Cortex of kidney (tissue), 1 donor: ENCODE measurements around the gene KIAA1210.

Source experiments
- DNase-seq: peaks from one replicate; lab custom pipeline; 2025; lab: John Stamatoyannopoulos, UW

Gene KIAA1210

DNA sequence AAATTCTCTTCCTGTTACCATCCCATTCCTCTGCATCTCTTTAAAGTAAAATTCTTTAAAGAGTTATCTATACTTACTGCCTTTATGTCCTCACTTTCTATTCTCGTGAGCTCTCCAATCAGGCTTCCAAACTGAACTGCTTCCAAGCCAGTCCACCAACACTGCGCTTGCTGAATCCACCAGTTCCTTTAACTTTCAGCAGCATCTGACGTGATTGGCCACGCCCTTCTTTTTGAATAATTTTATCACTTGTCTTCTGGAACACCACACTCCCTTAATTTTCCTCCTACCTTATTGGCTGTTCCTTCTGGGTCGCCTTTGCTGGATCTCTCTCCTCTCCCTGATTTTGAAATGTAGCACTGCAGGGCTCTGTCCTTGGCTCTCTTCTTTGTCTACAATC lies at the start of gene KIAA1210:
Gene KIAA1210, minus strand, starts transcription at position 163 of the 400 bp plus-strand sequence. CDS start 4,170 bp downstream, outside the sequence.
- DNase-seq: no peak

GRCh38 chrX:119177278-119177677 lies 49.7 kb upstream of the KIAA1210 start:
- DNase-seq: no peak

DNA sequence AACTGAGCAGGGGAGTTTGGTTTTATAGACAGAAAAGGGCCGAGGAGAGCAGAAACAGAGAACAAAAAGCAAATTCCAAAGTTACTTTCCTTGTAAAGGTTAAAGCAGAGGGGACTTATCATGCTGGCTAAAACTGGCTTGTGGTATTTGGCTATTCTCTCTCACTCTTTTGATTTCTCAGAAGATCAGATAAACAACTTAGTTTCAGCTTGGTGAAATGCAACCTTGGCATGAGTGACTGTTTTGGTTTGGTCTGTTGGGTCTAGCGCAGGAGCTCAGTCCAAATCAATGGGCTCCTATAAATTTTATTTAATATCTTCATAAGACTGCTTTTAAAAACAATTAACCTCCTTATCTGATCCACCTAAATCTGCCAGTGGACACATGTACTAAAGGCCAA lies 47.3 kb upstream of the KIAA1210 start:
- no peak for DNase-seq

DNA sequence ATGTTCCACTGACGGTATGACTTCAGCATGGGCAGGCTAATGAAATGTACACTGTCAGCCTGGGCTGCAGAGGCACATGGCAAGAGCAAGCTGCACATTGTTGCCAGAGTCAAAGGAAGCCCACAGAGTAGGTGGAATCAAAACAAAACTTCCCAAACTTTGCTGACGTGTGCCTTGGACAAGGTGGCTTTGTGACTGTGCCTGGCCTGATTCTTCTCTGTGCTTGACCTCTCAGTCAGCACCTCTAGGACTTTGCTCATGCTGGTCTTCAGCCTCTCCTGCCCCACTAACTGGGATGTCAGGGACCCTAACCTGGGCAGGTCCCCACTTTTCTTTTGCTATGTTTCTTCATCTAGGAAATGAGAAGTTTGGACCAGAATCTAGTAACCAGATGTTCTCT lies 40.5 kb upstream of the KIAA1210 start:
- DNase-seq: no peak

GRCh38 chrX:119158226-119158625 lies 30.6 kb upstream of the KIAA1210 start:
- no peak for DNase-seq

- no peak for DNase-seq
These were observed 28.6 kb upstream of the KIAA1210 start for GRCh38 chrX:119156241-119156640.

DNA sequence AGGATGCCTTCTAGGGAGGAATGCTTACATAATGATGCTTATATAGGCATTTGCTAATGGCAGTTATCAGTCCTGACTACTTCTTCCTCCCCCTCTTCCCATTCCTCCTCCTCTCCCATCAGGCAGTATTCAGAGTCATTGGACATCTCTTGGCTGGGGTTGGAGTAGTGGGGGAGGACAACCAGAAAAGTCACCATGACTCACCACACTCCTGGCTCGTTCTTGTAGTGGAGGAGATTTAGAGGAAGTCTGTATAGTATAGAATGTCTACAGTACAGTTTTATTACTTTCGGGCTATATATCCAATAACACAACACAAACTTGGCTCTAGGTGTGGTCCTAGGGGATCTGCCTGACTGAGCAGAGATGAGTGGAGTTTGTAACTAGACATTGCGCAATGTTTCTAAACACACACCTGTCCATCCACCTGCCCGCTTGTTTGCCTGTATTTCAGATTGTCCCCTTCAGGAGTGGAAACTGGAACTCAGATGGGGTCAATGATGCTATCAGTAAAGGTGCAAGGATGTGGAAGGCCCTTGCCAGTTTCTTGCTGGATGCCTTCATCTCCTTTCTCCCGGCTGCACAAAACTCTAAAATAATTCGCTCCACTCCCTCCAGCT lies 27.9 kb upstream of the KIAA1210 start:
- DNase-seq: no peak

- DNase-seq: no peak
These were observed 23.4 kb upstream of the KIAA1210 start for GRCh38 chrX:119151051-119151380.

GRCh38 chrX:119150163-119151050 lies 22.8 kb upstream of the KIAA1210 start:
- DNase-seq: no peak

DNA sequence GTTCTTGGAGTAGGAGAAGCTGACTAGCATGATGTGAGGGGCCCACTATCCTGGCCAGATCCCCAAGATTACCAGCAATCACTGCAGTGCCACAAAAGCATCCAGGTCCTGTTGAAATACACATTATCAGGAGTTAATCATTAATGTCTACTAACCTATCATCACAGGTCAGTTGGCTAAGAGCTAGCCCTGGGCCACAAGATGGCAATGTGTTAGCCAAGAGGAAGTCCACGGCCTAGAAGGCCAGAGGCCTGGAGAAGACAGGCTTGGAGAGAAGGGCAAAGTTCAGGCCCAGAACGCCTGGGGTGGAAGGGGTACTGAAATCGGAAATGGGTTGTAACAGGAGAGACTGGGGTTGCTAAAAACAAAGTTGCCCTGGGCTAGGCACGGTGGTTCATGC lies 19.9 kb upstream of the KIAA1210 start:
- DNase-seq: no peak

GRCh38 chrX:119145241-119145653 lies 17.6 kb upstream of the KIAA1210 start:
- no peak for DNase-seq

GRCh38 chrX:119134466-119134865 lies 6.9 kb upstream of the KIAA1210 start:
- DNase-seq: no peak

GRCh38 chrX:119132961-119133360 lies 5.3 kb upstream of the KIAA1210 start:
- DNase-seq: no peak

DNA sequence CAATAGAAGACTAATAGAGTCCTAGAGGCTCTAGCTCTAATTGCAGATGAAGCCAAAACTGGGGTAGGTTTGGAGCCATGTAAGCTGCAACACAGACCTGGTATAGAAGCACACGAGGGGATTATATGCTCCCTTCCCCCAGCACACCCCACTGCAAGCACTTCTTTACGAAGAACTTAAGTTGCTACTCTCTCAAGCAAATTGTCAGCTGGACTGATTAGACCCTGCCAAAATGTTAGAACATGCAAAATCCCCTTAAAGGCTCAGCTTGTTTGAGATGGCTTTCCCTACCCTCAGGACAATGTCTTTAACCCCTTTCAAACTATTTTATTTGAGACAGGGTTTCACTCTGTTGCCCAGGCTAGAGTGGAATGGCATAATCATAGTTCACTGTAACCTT lies 4.7 kb upstream of the KIAA1210 start:
- DNase-seq: no peak

GRCh38 chrX:119130911-119131310 lies 3.3 kb upstream of the KIAA1210 start:
- DNase-seq: no peak

DNA sequence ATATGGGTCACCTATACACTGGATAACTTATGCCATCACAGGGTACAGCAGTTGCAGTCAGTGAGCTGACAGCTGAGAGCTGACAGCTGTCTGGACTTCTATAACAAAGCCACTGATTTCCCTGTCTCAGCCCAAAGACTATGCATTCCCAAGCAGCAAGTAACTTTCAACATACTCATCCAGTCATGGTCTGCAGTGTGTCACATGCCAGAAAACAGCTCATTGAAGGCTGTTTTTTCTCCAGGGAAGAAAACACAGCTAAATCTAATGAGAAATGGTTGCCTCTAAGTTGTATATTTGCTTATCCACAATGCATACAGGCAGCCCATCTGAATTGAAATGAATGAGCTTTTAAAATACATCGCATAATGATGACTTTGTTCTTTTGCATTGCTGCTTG lies 6.3 kb downstream of the KIAA1210 start:
- DNase-seq: no peak

- DNase-seq: no peak
These were observed 8.7 kb downstream of the KIAA1210 start for GRCh38 chrX:119118780-119119395.

DNA sequence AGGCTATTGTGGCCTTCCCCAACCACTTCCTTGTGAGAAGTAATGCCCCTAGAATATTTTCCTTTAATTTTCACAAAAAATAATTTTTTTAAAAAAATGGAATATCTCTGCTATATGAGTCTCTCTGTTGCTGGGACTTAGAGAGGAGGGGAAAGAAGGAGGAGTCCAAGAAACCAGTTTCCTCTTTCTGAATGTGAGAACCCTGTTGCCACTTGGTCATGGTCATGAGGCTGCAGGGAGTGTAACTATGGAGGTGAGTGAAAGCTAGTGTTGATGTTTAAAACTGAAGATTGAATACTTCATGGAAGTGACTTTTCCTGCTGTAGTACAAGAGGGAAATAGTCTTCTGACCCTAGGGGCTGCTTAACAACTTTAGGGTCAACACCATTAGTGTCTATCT lies 20.4 kb downstream of the KIAA1210 start:
- no peak for DNase-seq

DNA sequence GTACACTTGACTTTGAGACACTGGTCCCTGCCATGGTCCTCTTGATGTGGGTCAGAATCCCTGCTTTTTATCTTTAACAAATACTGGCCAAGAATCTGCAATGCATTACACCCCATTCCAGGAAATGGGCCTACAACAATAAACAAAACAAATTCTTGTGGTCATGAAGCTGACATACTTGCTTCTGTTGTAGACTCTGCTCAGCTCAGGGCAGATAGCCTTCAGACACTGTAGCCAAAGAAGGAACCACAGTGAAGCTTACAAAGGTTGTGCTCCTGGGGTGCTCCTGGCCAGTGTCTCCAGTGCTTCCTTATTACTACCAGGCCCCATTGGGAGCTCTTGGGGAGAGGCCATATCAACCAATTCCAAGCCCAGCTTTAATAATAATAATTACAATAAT lies 21.8 kb downstream of the KIAA1210 start:
- DNase-seq: no peak

DNA sequence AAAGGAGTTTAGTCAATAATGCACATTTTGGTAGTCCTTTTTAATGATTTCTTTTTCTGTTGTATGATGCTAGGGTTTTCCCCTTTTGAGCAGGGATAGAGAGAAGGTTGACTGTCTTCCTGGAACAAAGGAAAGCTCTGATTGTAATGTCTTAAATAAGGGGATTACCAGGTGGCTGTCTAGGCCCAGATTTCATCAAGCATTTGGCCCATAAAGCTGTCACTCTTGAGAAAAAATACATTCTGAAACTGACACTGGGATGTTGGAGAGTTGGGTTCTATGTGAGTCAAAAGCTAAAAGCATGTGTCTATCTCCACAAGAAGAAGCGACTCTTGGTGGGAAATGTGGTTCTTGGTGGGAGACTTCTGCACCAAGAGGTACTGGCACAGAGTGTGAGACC lies 26.4 kb downstream of the KIAA1210 start:
- no peak for DNase-seq

DNA sequence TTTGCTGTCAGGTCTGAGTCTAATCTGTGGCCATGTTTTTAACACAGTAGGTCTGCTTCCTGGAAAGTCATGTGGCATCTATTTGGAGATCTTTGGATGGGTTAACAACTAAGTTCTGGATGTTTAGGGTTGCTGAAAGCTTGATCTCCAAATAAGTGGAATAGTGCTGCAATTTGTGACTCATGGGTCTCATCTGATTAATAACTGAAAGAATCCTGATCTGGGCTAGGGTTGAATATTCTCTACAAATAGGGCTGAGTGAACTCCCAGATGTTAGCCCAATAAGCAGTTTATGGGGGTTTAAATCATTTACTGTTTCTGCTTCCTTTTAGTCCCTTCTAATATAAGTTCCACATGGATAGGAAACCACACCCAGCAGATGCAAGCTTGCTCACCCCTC lies 31.7 kb downstream of the KIAA1210 start:
- DNase-seq: no peak

DNA sequence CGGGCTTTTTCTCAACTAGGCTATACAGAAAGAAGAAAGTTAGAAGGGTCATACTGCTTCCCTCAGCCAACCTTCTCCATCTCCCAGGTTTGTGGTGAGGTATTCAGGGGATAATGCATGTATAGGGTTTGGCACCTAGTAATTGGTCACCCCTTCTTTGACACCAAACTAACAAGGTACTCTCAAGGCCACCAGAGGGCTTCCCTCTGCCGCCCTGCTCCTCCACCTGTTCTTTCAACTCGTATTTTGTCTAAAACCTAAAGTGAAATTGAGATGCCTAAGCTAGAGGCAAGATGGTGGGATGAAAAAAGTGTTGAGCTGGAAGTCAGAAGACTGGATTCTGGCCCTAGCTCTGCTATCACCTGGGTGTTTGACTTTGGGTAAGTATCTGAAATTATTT lies 32.8 kb downstream of the KIAA1210 start:
- no peak for DNase-seq
